ENCODE results near the gene TXNDC16.
"Not testable (repeated sequence)": the region's sequence is repeated elsewhere in the genome, so short reads cannot be mapped to it uniquely, and the experiment has no call there.

Gene TXNDC16

GRCh38 chr14:52538623-52539022 is 13.7 kb downstream of the TXNDC16 start:
- DNase-seq = no peak

- no peak for DNase-seq
Observed at GRCh38 chr14:52536269-52536668, 16.0 kb downstream of the TXNDC16 start.

GRCh38 chr14:52531481-52531880 is 20.8 kb downstream of the TXNDC16 start:
- DNase-seq = no peak

- DNase-seq = no peak
Observed at GRCh38 chr14:52527052-52527451, 25.3 kb downstream of the TXNDC16 start.

- no peak for DNase-seq
Observed at GRCh38 chr14:52522581-52523345, 29.5 kb downstream of the TXNDC16 start.

- DNase-seq = no peak
Observed at GRCh38 chr14:52522033-52522432, 30.3 kb downstream of the TXNDC16 start.

GRCh38 chr14:52514046-52514811 is 38.1 kb downstream of the TXNDC16 start:
- DNase-seq = no peak

- DNase-seq = no peak
Observed at GRCh38 chr14:52513249-52513648, 39.1 kb downstream of the TXNDC16 start.

GRCh38 chr14:52494444-52494843 is 57.9 kb downstream of the TXNDC16 start:
- no peak for DNase-seq

- no peak for DNase-seq
Observed at GRCh38 chr14:52485350-52485960, 66.8 kb downstream of the TXNDC16 start.

- no peak for DNase-seq
Observed at GRCh38 chr14:52481864-52482263, 70.4 kb downstream of the TXNDC16 start.

- peak in 1 of 4 experiments; percentile 1 for DNase-seq
Observed at GRCh38 chr14:52473557-52473956, 78.7 kb downstream of the TXNDC16 start.

- DNase-seq = no peak
Observed at GRCh38 chr14:52472728-52473127, 79.6 kb downstream of the TXNDC16 start.

- not testable (repeated sequence) for DNase-seq
Observed at GRCh38 chr14:52472251-52472650, 80.1 kb downstream of the TXNDC16 start.

GRCh38 chr14:52467515-52468266 is 84.6 kb downstream of the TXNDC16 start:
- no peak for DNase-seq

- DNase-seq = no peak
Observed at GRCh38 chr14:52464175-52464574, 88.1 kb downstream of the TXNDC16 start.

GRCh38 chr14:52463375-52463774 is 88.9 kb downstream of the TXNDC16 start:
- DNase-seq = no peak

GRCh38 chr14:52461721-52462120 is 90.6 kb downstream of the TXNDC16 start:
- no peak for DNase-seq

GRCh38 chr14:52458721-52459085 is 93.6 kb downstream of the TXNDC16 start:
- DNase-seq = no peak

GRCh38 chr14:52457411-52457810 is 94.9 kb downstream of the TXNDC16 start:
- DNase-seq = no peak

- no peak for DNase-seq
Observed at GRCh38 chr14:52455291-52456088, 96.8 kb downstream of the TXNDC16 start.

GRCh38 chr14:52447236-52447635 is 105.1 kb downstream of the TXNDC16 start:
- DNase-seq = no peak

Measured in activated CD4-positive, CD25-positive, alpha-beta regulatory T cell (primary cell).